A673 (cell line): ENCODE results near the gene SYCN. TPM values are rescaled to one million over a fixed set of nuclear protein-coding genes. Genes with fewer than 3 reads are reported as not detected.

ENCODE experiments used
- BruUV-seq: library from RNA; stranded (reverse); fragments of 400-500 nt; replicated peaks from 2 replicates; lab custom pipeline; 2021; lab: Mats Ljungman, UMichigan
- CTCF ChIA-PET: fragments of 300-600 bp; sonication (Branson Sonifier 250); formaldehyde crosslinking; loops from one replicate; lab custom pipeline; 2022; ENCODE audit warnings: antibody characterized with exemption; lab: Charles Lee
- POLR2A ChIA-PET: fragments of 300-600 bp; sonication (Branson Sonifier 250); formaldehyde crosslinking; loops from one replicate; lab custom pipeline; 2022; ENCODE audit warnings: antibody characterized with exemption; ENCODE audit not compliant: low non-redundant PET; lab: Charles Lee
- DNase-seq: peaks from one replicate; pipeline ENCODE4 v3.0.0-alpha.2; 2015; ENCODE audit warnings: low spot score
- H3K27ac ChIP-seq: fragments of 200-600 bp; sonication (generic); 2 replicates; pipeline ENCODE4 v1.5.1; 2016; ENCODE audit warnings: mixed run types, low read depth, mild to moderate bottlenecking, mixed read lengths, antibody characterized with exemption, low read length; ENCODE audit not compliant: poor library complexity, severe bottlenecking
- H3K27me3 ChIP-seq: fragments of 200-600 bp; sonication (generic); replicated peaks from 2 replicates; pipeline ENCODE4 v1.6.1; 2017; ENCODE audit warnings: mixed run types, low read depth, mild to moderate bottlenecking, mixed read lengths, antibody characterized with exemption, low read length; ENCODE audit not compliant: insufficient read depth, poor library complexity
- H3K36me3 ChIP-seq: fragments of 200-600 bp; sonication (generic); 2 replicates; pipeline ENCODE4 v1.6.1; 2016; ENCODE audit warnings: mixed run types, mild to moderate bottlenecking, mixed read lengths, antibody characterized with exemption, low read length; ENCODE audit not compliant: insufficient read depth, poor library complexity, severe bottlenecking
- H3K4me1 ChIP-seq: fragments of 200-600 bp; sonication (generic); 2 replicates; pipeline ENCODE4 v1.6.1; 2017; ENCODE audit warnings: mixed run types, mild to moderate bottlenecking, mixed read lengths, antibody characterized with exemption, low read length; ENCODE audit not compliant: insufficient read depth, poor library complexity, severe bottlenecking
- H3K4me3 ChIP-seq: fragments of 200-600 bp; sonication (generic); 2 replicates; pipeline ENCODE4 v1.5.1; 2016; ENCODE audit warnings: low read depth, mixed run types, mild to moderate bottlenecking, mixed read lengths, low read length; ENCODE audit not compliant: poor library complexity, severe bottlenecking
- H3K9me3 ChIP-seq: fragments of 200-600 bp; sonication (generic); 2 replicates; pipeline ENCODE4 v1.6.1; 2016; ENCODE audit warnings: mixed run types, low read depth, mild to moderate bottlenecking, mixed read lengths, antibody characterized with exemption, low read length; ENCODE audit not compliant: poor library complexity, severe bottlenecking
- EZH2 ChIP-seq: fragments of 200-600 bp; sonication (generic); IDR thresholded peaks from 2 replicates; pipeline ENCODE4 v1.6.1; 2017; ENCODE audit warnings: borderline replicate concordance, low read depth, mild to moderate bottlenecking, mixed read lengths, antibody characterized with exemption, low read length; ENCODE audit not compliant: poor library complexity, severe bottlenecking
- intact Hi-C: fragments of 100-400 bp; cut with micrococcal nuclease; formaldehyde crosslinking; loops from one replicate; pipeline ENCODE4 v1.10.0; 2022; ENCODE audit not compliant: unreplicated experiment
- total RNA-seq: library from RNA; stranded (reverse); gene quantifications from 2 replicates; pipeline ENCODE4 v1.2.3, GENCODE V29; 2021
- TF ChIP-seq, protein P1 (sequence below): fragments of 300-800, 200-600 bp; sonication (generic); conservative IDR thresholded peaks from 2 replicates; pipeline ENCODE4 v1.5.1; 2017; ENCODE audit warnings: low read depth, mild to moderate bottlenecking, antibody characterized with exemption, low read length, moderate library complexity, mixed read lengths

SYCN gene
- total RNA-seq, 1 experiment from 2014 or later, result not detected

- POLR2A ChIA-PET, result no interaction called here
These were observed 26.3 kb downstream of the SYCN start for GRCh38 chr19:39177736-39178135.

GRCh38 chr19:39177110-39177699, 26.9 kb downstream of the SYCN start:
- no peak for DNase-seq
- TF ChIP-seq EZH2, result no peak
- TF ChIP-seq, protein P1, sequence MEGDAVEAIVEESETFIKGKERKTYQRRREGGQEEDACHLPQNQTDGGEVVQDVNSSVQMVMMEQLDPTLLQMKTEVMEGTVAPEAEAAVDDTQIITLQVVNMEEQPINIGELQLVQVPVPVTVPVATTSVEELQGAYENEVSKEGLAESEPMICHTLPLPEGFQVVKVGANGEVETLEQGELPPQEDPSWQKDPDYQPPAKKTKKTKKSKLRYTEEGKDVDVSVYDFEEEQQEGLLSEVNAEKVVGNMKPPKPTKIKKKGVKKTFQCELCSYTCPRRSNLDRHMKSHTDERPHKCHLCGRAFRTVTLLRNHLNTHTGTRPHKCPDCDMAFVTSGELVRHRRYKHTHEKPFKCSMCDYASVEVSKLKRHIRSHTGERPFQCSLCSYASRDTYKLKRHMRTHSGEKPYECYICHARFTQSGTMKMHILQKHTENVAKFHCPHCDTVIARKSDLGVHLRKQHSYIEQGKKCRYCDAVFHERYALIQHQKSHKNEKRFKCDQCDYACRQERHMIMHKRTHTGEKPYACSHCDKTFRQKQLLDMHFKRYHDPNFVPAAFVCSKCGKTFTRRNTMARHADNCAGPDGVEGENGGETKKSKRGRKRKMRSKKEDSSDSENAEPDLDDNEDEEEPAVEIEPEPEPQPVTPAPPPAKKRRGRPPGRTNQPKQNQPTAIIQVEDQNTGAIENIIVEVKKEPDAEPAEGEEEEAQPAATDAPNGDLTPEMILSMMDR, result no peak
- H3K4me3 ChIP-seq, result no peak overlapping the region
- ChIA-PET POLR2A (no interaction called here), CTCF (no interaction called here)
- intact Hi-C loops, result no loop called here
- H3K27ac ChIP-seq, result no peak overlapping the region
- no peaks in the 10 kb centered on the region for H3K4me1 ChIP-seq
- no peaks in the 10 kb centered on the region for H3K9me3 ChIP-seq
- BruUV-seq, result no TSS peak
- peaks cover 19% of the 10 kb centered on the region for H3K36me3 ChIP-seq
- no peaks in the 10 kb centered on the region for H3K27me3 ChIP-seq

More at GRCh38 chr19:39177736-39178135, 26.3 kb downstream of the SYCN start:
- H3K4me3 ChIP-seq, result no peak overlapping the region
- TF ChIP-seq, protein P1, result no peak
- no peak for TF ChIP-seq EZH2
- CTCF ChIA-PET, result no interaction called here
- H3K27me3 ChIP-seq, result no peaks in the 10 kb centered on the region
- intact Hi-C loops, result no loop called here
- no peaks in the 10 kb centered on the region for H3K9me3 ChIP-seq
- H3K36me3 ChIP-seq, result peaks cover 16% of the 10 kb centered on the region
- H3K27ac ChIP-seq, result no peak overlapping the region
- BruUV-seq, result no TSS peak
- H3K4me1 ChIP-seq, result no peaks in the 10 kb centered on the region
- DNase-seq, result no peak

DNA sequence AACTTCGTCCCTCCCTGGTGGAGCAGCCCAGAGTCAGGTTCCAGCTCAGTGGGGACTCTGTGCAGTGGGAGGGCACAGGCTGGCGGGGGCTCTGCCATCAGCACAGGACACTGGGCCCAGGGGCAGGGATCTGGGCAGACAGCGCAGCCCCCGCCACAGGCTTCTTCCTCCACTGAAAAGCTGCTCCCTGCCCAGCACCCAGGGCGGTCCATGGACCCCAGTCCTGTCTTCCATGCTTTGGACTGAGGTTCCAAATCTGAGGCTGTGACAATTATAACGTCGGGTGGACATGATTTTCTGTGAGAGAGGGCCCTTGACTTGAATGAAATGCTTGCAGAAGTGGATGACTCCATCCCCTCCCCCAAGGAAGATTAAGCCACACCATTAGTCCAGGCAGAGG, 28.5 kb downstream of the SYCN start:
- intact Hi-C loops, result no loop called here
- no peak for DNase-seq
- POLR2A ChIA-PET, result no interaction called here

More for the DNA sequence above, 28.5 kb downstream of the SYCN start:
- no peak overlapping the region for H3K27ac ChIP-seq
- BruUV-seq, result no TSS peak
- no peak overlapping the region for H3K4me3 ChIP-seq
- TF ChIP-seq EZH2, result no peak
- TF ChIP-seq, protein P1, result no peak
- H3K9me3 ChIP-seq, result no peaks in the 10 kb centered on the region
- CTCF ChIA-PET, result no interaction called here
- peaks cover 20% of the 10 kb centered on the region for H3K36me3 ChIP-seq
- H3K27me3 ChIP-seq, result no peaks in the 10 kb centered on the region
- H3K4me1 ChIP-seq, result no peaks in the 10 kb centered on the region
